ENCODE data around the gene SPECC1L.

The SPECC1L gene

GRCh38 chr22:24432059-24432853, 161.6 kb downstream of the SPECC1L start:
- peak; percentile 72 for DNase-seq

GRCh38 chr22:24433001-24433827, 162.6 kb downstream of the SPECC1L start:
- no peak for DNase-seq

DNA sequence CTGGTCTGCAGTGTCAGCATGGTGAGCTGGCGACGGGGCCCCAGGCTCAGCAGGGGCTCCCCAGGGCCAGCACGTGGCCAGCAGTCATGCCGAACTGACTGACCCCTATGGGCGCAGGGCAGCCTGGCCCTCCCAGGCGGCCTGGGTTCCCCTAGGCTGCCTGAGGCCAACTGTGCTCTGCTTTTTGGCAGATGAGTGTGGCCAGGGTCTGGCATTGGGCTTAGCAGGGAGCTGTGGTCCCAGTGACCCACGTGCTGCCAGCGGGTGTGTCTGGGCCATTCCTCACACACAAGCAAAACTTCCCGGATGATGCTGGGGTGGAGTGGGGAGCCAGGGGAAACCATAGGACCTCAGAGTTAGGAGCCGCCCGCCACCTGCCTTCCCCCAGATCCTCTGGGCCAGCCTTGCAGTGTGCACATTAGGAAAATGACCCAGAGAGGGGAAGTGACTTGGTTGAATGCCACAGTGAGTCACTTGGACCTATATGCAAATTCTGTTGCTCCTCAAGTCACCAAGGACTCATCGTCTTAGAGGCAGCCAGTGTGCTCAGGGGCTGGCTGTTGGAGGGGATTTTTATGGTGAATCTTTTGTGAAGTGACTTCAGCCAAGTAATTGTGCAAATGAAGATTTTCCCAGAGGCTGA, 163.3 kb downstream of the SPECC1L start:
- peak; percentile 63 for DNase-seq

DNA sequence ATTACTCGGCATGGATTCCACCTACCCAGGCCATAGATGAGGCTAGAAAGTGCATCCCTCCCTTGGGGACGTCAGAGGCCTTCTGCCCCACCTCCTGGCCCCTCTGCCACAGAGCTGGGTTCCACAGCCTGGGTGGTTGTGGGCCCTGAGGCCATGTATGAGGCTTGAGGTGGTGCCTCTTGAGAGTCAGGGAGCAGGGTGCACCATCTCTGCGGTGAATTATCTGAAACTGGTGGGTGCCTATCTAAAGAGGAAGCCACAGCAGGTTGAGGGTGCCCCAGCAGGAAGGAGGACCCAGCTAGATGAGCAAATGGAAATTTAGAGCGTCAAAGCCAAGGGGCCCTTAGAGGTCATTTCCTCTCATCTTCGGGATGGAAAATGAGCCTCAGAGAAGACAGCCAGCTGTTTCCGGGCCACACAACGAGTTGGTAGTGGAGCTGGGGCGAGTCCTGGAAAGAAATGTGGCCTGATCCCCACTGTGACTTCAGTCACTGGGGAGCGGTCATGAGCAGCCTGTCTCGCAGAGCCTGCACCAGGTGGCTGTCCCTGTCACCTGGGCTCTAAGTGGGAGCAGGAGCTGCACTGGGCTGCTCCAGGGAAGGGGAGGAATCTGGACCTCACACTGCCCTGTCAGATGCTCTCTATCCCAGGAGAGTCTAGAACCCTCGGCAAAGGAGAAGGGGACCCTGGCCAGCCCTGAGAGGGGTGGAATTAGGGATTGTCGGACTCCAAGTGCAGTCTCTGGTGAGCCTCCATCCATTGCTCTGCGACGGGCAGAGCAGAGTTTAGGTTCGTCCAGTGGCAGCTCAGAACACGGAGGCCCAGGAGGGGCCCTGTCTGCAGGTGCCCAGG, 164.1 kb downstream of the SPECC1L start:
- DNase-seq: peak; percentile 87

GRCh38 chr22:24435323-24435645, 164.7 kb downstream of the SPECC1L start:
- no peak for DNase-seq

- no peak for DNase-seq
Measured at GRCh38 chr22:24435861-24436371, 165.3 kb downstream of the SPECC1L start.

DNA sequence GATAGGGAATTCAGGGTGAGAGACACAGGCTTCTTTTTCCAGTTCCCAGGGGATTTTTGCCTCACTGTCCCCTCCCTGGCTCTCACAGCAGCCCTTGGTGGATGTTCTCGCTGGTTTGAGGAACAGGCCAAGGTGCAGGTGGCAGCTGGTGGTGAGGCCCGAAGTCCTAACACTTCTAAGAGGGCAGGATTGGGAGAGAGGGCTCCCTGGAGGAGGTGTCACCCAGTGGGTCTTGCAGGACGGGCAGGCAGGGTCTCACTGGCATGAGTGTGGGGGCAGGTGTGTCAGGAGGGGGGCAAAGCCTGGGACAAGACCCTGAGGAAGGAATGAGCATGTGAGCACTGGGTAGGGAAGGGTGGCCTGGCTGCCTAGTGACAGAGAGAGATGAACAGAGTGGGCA, 165.9 kb downstream of the SPECC1L start:
- no peak for DNase-seq

GRCh38 chr22:24437091-24437490, 166.5 kb downstream of the SPECC1L start:
- no peak for DNase-seq

- DNase-seq: no peak
Measured at GRCh38 chr22:24437741-24438328, 167.2 kb downstream of the SPECC1L start.

GRCh38 chr22:24440270-24440717, 169.7 kb downstream of the SPECC1L start:
- DNase-seq: no peak

DNA sequence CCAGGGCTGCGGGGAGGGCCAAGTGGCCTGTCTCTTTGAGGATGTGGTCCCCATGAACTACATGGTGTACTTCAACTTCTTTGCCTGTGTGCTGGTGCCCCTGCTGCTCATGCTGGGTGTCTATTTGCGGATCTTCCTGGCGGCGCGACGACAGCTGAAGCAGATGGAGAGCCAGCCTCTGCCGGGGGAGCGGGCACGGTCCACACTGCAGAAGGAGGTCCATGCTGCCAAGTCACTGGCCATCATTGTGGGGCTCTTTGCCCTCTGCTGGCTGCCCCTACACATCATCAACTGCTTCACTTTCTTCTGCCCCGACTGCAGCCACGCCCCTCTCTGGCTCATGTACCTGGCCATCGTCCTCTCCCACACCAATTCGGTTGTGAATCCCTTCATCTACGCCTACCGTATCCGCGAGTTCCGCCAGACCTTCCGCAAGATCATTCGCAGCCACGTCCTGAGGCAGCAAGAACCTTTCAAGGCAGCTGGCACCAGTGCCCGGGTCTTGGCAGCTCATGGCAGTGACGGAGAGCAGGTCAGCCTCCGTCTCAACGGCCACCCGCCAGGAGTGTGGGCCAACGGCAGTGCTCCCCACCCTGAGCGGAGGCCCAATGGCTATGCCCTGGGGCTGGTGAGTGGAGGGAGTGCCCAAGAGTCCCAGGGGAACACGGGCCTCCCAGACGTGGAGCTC, 170.2 kb downstream of the SPECC1L start:
- DNase-seq: no peak

DNA sequence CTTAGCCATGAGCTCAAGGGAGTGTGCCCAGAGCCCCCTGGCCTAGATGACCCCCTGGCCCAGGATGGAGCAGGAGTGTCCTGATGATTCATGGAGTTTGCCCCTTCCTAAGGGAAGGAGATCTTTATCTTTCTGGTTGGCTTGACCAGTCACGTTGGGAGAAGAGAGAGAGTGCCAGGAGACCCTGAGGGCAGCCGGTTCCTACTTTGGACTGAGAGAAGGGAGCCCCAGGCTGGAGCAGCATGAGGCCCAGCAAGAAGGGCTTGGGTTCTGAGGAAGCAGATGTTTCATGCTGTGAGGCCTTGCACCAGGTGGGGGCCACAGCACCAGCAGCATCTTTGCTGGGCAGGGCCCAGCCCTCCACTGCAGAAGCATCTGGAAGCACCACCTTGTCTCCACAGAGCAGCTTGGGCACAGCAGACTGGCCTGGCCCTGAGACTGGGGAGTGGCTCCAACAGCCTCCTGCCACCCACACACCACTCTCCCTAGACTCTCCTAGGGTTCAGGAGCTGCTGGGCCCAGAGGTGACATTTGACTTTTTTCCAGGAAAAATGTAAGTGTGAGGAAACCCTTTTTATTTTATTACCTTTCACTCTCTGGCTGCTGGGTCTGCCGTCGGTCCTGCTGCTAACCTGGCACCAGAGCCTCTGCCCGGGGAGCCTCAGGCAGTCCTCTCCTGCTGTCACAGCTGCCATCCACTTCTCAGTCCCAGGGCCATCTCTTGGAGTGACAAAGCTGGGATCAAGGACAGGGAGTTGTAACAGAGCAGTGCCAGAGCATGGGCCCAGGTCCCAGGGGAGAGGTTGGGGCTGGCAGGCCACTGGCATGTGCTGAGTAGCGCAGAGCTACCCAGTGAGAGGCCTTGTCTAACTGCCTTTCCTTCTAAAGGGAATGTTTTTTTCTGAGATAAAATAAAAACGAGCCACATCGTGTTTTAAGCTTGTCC, 171.0 kb downstream of the SPECC1L start:
- DNase-seq: no peak

GRCh38 chr22:24442352-24442744, 171.7 kb downstream of the SPECC1L start:
- no peak for DNase-seq

DNA sequence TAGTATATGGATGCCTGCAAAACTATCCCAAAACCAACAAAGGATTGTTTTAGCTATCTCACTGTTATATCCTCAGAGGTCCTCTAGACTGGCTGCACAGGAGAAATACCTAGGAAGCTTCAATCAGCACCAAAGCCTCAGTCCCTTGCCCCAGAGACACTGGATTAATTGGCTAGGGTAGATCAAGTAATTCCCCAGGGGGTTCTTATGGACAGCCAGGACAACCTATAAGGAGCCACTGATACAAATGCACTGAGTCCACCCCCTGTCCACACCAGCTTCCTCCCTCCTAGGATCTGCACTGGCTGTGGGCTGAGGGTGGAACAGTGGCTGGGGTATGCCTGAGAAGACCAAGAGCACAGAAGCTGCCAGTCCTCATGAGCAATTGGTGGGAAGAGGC, 173.0 kb downstream of the SPECC1L start:
- no peak for DNase-seq

DNA sequence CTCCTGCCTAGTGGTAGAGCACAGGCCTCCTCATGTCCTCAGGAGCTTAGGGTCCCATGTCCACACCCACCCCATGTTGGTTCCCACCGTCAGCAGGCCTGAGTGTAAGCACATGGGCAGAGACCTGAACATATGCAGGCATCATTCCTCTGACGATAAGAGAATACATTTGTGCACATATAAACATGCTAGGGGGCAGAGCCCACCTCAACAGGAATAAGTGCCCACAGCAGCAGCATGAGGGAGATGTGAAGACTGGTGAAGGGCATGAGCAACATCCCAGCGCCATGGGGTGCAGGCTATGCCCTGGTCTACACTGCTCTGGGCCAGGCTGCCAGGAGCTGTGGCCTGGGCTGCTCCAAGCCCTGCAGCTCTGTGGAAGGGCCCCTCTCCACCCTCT, 173.6 kb downstream of the SPECC1L start:
- no peak for DNase-seq

GRCh38 chr22:24444729-24445466, 174.3 kb downstream of the SPECC1L start:
- no peak for DNase-seq

GRCh38 chr22:24445481-24446259, 175.0 kb downstream of the SPECC1L start:
- DNase-seq: no peak

DNA sequence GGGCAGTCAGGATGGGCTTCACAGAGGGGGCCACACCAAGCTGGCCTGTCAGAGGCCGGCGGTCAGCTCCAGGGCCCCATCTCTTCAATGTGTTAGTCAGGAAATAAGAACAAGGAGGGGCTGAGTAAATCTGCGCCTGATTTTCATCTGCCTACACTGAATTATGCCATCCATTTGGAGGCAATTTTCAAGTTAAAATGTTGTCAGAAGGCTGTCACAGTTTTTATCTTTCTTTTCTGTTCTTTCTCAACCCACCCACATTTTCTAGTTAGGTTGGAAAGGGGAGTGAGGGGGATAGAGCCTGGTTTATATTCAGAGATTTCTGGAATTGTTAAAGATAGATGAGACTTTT, 175.6 kb downstream of the SPECC1L start:
- DNase-seq: no peak

GRCh38 chr22:24450610-24451009, 180.0 kb downstream of the SPECC1L start:
- DNase-seq: peak; percentile 45

Measured in hematopoietic multipotent progenitor cell treated with erythropoietin and hydrocortisone succinate and interleukin-3 and kit ligand, for 6 days (in vitro differentiated cells).